ENCODE results near the gene PRICKLE2. TPM values are rescaled to one million over a fixed set of nuclear protein-coding genes. Genes with fewer than 3 reads are reported as not detected.

PRICKLE2 gene
- total RNA-seq, 4 donors from 2014 or later: 71.8 to 99.9 (median 84.4) TPM

DNA sequence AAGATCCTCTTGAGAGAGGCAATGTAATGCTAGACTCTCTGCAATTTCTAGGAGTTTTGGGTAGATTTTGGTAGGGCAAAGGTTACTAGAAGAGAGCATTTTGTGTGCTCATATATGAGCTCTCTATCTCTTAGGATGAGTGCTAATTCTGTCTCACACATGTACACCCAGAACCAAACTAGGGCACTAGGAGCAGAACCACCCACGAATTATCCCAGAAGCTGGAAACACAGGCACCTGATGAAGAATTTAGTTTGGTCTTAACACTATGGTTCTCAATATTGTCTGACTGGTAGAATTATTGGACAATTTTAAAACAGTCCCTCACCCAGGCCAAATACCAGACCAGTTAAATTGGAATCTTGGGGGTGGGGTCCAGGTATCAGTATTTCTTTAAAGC lies 94.8 kb downstream of the PRICKLE2 start:
- Histone ChIP-seq H3K27ac (replicated peaks in 1 of 4) (peak overlapping the region in 2 of 4 donors; percentile 11 to 67), H3K36me3 (peaks cover 4 to 28% (median 11%) of the 10 kb centered on the region in 4 donors), H3K4me1 (peaks cover 0 to 51% (median 37%) of the 10 kb centered on the region in 4 donors), H3K9me3 (no peaks in the 10 kb centered on the region), H3K4me3 (no peak overlapping the region), H3K27me3 (no peaks in the 10 kb centered on the region)
- WGBS: 50% methylated on average over 1 of the region's 1 CpG
- intact Hi-C loops (cut with DNase I): no loop called here
- DNase-seq (ENCODE audit: extremely low spot score): no peak
- TF ChIP-seq POLR2AphosphoS5 (IDR thresholded peaks at IDR 0.05) (no peak), POLR2A (IDR thresholded peaks at IDR 0.05; ENCODE audit: low read depth) (no peak), EP300 (IDR thresholded peaks at IDR 0.05) (no peak)
- TF ChIP-seq, protein P1, sequence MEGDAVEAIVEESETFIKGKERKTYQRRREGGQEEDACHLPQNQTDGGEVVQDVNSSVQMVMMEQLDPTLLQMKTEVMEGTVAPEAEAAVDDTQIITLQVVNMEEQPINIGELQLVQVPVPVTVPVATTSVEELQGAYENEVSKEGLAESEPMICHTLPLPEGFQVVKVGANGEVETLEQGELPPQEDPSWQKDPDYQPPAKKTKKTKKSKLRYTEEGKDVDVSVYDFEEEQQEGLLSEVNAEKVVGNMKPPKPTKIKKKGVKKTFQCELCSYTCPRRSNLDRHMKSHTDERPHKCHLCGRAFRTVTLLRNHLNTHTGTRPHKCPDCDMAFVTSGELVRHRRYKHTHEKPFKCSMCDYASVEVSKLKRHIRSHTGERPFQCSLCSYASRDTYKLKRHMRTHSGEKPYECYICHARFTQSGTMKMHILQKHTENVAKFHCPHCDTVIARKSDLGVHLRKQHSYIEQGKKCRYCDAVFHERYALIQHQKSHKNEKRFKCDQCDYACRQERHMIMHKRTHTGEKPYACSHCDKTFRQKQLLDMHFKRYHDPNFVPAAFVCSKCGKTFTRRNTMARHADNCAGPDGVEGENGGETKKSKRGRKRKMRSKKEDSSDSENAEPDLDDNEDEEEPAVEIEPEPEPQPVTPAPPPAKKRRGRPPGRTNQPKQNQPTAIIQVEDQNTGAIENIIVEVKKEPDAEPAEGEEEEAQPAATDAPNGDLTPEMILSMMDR (IDR thresholded peaks at IDR 0.05): no peak

DNA sequence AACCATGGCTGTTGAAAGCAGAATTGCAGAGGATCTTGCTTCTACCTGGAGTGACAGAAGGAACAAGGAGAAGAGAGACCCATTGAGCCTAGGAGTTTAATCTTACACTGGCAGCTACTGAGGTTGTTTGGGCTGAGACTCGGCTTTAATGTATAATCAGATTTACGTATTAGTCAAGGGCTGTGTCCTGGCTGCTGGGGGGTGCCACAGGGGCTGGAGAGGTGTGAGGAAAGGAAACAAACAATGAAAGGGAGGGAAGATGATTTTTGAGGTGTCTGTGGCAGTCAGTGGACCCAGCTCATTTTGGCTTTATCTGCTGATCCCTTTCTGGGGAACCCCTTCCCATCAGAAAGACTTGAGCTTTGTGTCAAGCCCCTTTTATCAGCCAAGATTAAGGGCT lies 95.7 kb downstream of the PRICKLE2 start:
- Histone ChIP-seq H3K27me3 (no peaks in the 10 kb centered on the region), H3K36me3 (peaks cover 4 to 34% (median 11%) of the 10 kb centered on the region in 4 donors), H3K27ac (replicated peaks in 1 of 4) (peak overlapping the region in 3 of 4 donors; percentile 11 to 67 (median 37)), H3K4me1 (peaks cover 0 to 42% (median 31%) of the 10 kb centered on the region in 4 donors), H3K4me3 (no peak overlapping the region), H3K9me3 (no peaks in the 10 kb centered on the region)
- TF ChIP-seq EP300 (IDR thresholded peaks at IDR 0.05): no peak
- no peak for TF ChIP-seq POLR2AphosphoS5 (IDR thresholded peaks at IDR 0.05)
- TF ChIP-seq POLR2A (IDR thresholded peaks at IDR 0.05; ENCODE audit: low read depth): no peak
- TF ChIP-seq, protein P1 (IDR thresholded peaks at IDR 0.05): no peak
- DNase-seq (ENCODE audit: extremely low spot score): no peak
- intact Hi-C loops (cut with DNase I): no loop called here
- WGBS: 44% methylated on average over 2 of the region's 2 CpGs

DNA sequence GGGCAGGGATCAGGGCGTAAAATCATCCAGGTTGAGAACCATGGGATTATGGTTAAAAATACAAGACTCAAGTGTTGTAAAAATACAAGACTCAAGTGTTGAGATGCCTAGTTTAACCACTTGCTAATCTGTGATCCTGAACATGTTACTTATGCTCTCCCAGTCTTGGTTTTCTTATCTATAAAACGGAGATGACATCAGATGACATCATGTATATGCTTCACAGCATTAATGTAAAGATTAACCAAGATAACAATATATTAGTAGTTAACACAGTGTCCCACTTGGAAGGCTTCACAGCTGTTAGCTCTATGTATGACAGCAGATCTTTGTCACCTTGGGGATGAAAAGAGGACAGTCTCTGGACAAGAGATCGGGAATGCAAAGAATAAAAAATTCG lies 96.2 kb downstream of the PRICKLE2 start:
- Histone ChIP-seq H3K9me3 (no peaks in the 10 kb centered on the region), H3K27me3 (no peaks in the 10 kb centered on the region), H3K4me1 (peaks cover 0 to 38% (median 26%) of the 10 kb centered on the region in 4 donors), H3K4me3 (no peak overlapping the region), H3K36me3 (peaks cover 4 to 34% (median 11%) of the 10 kb centered on the region in 4 donors), H3K27ac (replicated peaks in 1 of 4) (peak overlapping the region in 3 of 4 donors; percentile 11 to 67 (median 37))
- intact Hi-C loops (cut with DNase I): no loop called here
- no peak for DNase-seq (ENCODE audit: extremely low spot score)
- WGBS: 70% methylated on average over 4 of the region's 4 CpGs
- TF ChIP-seq EP300 (IDR thresholded peaks at IDR 0.05) (no peak), POLR2AphosphoS5 (IDR thresholded peaks at IDR 0.05) (no peak), POLR2A (IDR thresholded peaks at IDR 0.05; ENCODE audit: low read depth) (no peak)
- TF ChIP-seq, protein P1 (IDR thresholded peaks at IDR 0.05): no peak

DNA sequence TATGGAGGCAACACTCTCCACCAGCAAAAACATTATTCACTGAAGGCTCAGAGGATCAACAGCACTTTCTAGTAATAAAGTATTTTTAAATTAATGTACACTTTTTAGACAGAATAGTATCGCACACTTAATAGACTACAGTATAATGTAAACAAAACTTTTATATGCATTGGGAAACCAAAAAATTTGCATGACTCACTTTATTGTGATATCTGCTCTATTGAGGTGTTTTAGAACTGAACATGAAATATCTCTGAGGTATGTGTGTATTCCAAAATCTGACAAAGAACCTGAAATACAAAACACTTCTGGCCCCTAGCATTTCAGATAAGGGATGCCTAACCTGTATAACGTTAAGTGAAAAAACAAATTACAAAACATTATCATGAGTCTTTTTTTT lies 99.7 kb downstream of the PRICKLE2 start:
- DNase-seq (ENCODE audit: extremely low spot score): no peak
- Histone ChIP-seq H3K9me3 (no peaks in the 10 kb centered on the region), H3K36me3 (peaks cover 4 to 27% (median 11%) of the 10 kb centered on the region in 4 donors), H3K4me1 (peaks cover 16 to 30% (median 24%) of the 10 kb centered on the region in 4 donors), H3K4me3 (no peak overlapping the region), H3K27me3 (no peaks in the 10 kb centered on the region), H3K27ac (replicated peaks in 1 of 4) (no peak overlapping the region)
- TF ChIP-seq POLR2AphosphoS5 (IDR thresholded peaks at IDR 0.05): no peak
- TF ChIP-seq EP300 (IDR thresholded peaks at IDR 0.05): no peak
- TF ChIP-seq, protein P1 (IDR thresholded peaks at IDR 0.05): no peak
- TF ChIP-seq POLR2A (IDR thresholded peaks at IDR 0.05; ENCODE audit: low read depth): no peak
- WGBS: 63% methylated on average over 2 of the region's 2 CpGs
- intact Hi-C loops (cut with DNase I): no loop called here

DNA sequence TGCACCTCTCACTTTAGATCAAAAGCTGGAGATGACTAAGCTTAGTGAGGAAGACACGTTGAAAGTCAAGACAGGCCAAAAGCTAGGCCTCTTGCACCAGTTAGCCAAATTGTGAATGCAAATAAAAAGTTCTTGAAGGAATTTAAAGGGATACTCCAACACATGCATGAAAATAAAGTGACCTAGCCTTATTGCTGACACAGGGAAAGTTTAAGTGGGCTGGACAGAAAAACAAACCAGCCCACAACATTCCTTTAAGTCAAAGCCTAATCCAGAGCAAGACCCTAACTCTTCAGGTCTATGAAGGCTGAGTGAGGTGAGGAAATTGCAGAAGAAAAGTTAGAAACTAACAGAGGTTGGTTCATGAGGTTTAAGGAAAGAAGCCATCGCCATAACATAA lies 101.3 kb downstream of the PRICKLE2 start:
- no peaks in the 10 kb centered on the region for H3K27me3 ChIP-seq

More for the DNA sequence above, 101.3 kb downstream of the PRICKLE2 start:
- Histone ChIP-seq H3K9me3 (no peaks in the 10 kb centered on the region), H3K4me3 (no peak overlapping the region), H3K36me3 (peaks cover 4 to 29% (median 11%) of the 10 kb centered on the region in 4 donors), H3K4me1 (peaks cover 16 to 34% (median 26%) of the 10 kb centered on the region in 4 donors), H3K27ac (replicated peaks in 1 of 4) (no peak overlapping the region)
- 73% methylated on average over 2 of the region's 2 CpGs for WGBS
- TF ChIP-seq, protein P1 (IDR thresholded peaks at IDR 0.05): no peak
- no peak for TF ChIP-seq POLR2A (IDR thresholded peaks at IDR 0.05; ENCODE audit: low read depth)
- TF ChIP-seq POLR2AphosphoS5 (IDR thresholded peaks at IDR 0.05): no peak
- TF ChIP-seq EP300 (IDR thresholded peaks at IDR 0.05): no peak
- intact Hi-C loops (cut with DNase I): no loop called here
- DNase-seq (ENCODE audit: extremely low spot score): no peak

All from esophagus muscularis mucosa (tissue), 4 donors.